Suprapubic skin (tissue), 4 donors: ENCODE results near the gene CACNG7. TPM values are rescaled to one million over a fixed set of nuclear protein-coding genes. Genes with fewer than 3 reads are reported as not detected.
"Not testable (repeated sequence)": the region's sequence is repeated elsewhere in the genome, so short reads cannot be mapped to it uniquely, and the experiment has no call there.

Experiments used
- DNase-seq, 2 donors: peaks; one replicate each; pipeline ENCODE4 v3.0.0-alpha.2; 2019; ENCODE audit warnings: low spot score in 2 of 2
- H3K27ac ChIP-seq: fragments of 200-600 bp; sonication (generic); one replicate; pipeline ENCODE4 v1.5.1; 2019
- H3K27me3 ChIP-seq: fragments of 200-600 bp; sonication (generic); one replicate; pipeline ENCODE4 v1.5.1; 2019
- H3K36me3 ChIP-seq: fragments of 200-600 bp; sonication (generic); one replicate; pipeline ENCODE4 v1.5.1; 2019
- H3K4me1 ChIP-seq: fragments of 200-600 bp; sonication (generic); one replicate; pipeline ENCODE4 v1.5.1; 2019
- H3K4me3 ChIP-seq: fragments of 200-600 bp; sonication (generic); one replicate; pipeline ENCODE4 v1.5.1; 2019; ENCODE audit warnings: mild to moderate bottlenecking
- H3K9me3 ChIP-seq: fragments of 200-600 bp; sonication (generic); one replicate; pipeline ENCODE4 v1.5.1; 2019
- EP300 ChIP-seq: sonication (generic); formaldehyde crosslinking; IDR thresholded peaks from one replicate; pipeline ENCODE4 v1.6.1; 2017; ENCODE audit warnings: antibody characterized with exemption
- POLR2A ChIP-seq, 2 donors: fragments of 450-650 bp; IDR thresholded peaks; one replicate each; pipeline ENCODE4 v1.6.1; 2017; ENCODE audit warnings: antibody characterized with exemption in 2 of 2, mild to moderate bottlenecking in 2 of 2, moderate library complexity in 2 of 2
- POLR2AphosphoS5 ChIP-seq, 3 donors: sonication (generic); formaldehyde crosslinking; IDR thresholded peaks; one replicate each; pipeline ENCODE4 v1.6.1; 2017; ENCODE audit warnings: antibody characterized with exemption in 3 of 3
- WGBS: methylation state at CpG from one replicate; pipeline ENCODE4 v1.1.5; 2018; 5-methylcytosine and 5-hydroxymethylcytosine counted together
- total RNA-seq, 4 donors: library from RNA; depleted of rRNA; stranded (reverse); fragments of >200 nt; gene quantifications; one replicate each; pipeline ENCODE4 v1.1.0, GENCODE V29; 2016
- TF ChIP-seq, protein P1 (sequence below), 2 donors: fragments of 200-600 bp in 1 of 2; fragments of 450-650 bp in 1 of 2; sonication (generic) in 1 of 2; IDR thresholded peaks; one replicate each; pipeline ENCODE4 v1.5.1; 2016 to 2019; ENCODE audit warnings: antibody characterized with exemption in 2 of 2, mild to moderate bottlenecking in 1 of 2, moderate library complexity in 1 of 2

Gene CACNG7
- total RNA-seq, 4 donors from 2014 or later: not detected

DNA sequence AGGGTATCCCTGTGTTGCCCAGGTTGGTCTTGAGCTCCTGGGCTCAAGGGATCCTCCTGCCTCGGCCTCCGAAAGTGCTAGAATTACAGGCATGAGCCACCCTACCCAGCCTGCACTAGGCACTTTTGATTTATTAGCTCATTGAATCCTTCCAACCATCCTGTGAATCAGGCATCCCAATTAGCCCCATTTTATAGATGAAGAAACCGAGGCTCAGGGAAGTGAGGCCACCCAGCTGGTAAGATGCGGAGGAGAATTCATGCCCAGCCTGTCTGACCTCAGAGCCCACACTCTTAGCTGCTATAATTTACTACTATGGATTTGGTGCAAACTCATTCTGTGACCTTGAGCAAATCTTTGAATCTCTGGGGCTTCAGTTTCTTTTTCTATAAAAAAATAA is 35.9 kb downstream of the CACNG7 start:
- 88% methylated on average over 4 of the region's 4 CpGs for WGBS
- DNase-seq: no peak
- no peak for TF ChIP-seq EP300
- TF ChIP-seq POLR2AphosphoS5 (IDR thresholded peaks at IDR 0.05): no peak
- TF ChIP-seq, protein P1, sequence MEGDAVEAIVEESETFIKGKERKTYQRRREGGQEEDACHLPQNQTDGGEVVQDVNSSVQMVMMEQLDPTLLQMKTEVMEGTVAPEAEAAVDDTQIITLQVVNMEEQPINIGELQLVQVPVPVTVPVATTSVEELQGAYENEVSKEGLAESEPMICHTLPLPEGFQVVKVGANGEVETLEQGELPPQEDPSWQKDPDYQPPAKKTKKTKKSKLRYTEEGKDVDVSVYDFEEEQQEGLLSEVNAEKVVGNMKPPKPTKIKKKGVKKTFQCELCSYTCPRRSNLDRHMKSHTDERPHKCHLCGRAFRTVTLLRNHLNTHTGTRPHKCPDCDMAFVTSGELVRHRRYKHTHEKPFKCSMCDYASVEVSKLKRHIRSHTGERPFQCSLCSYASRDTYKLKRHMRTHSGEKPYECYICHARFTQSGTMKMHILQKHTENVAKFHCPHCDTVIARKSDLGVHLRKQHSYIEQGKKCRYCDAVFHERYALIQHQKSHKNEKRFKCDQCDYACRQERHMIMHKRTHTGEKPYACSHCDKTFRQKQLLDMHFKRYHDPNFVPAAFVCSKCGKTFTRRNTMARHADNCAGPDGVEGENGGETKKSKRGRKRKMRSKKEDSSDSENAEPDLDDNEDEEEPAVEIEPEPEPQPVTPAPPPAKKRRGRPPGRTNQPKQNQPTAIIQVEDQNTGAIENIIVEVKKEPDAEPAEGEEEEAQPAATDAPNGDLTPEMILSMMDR (IDR thresholded peaks at IDR 0.05): no peak
- no peak for TF ChIP-seq POLR2A (IDR thresholded peaks at IDR 0.05)
- Histone ChIP-seq H3K27me3 (peaks cover 62% of the 10 kb centered on the region), H3K4me1 (no peaks in the 10 kb centered on the region), H3K4me3 (no peak overlapping the region), H3K36me3 (no peaks in the 10 kb centered on the region), H3K9me3 (no peaks in the 10 kb centered on the region), H3K27ac (no peak overlapping the region)

DNA sequence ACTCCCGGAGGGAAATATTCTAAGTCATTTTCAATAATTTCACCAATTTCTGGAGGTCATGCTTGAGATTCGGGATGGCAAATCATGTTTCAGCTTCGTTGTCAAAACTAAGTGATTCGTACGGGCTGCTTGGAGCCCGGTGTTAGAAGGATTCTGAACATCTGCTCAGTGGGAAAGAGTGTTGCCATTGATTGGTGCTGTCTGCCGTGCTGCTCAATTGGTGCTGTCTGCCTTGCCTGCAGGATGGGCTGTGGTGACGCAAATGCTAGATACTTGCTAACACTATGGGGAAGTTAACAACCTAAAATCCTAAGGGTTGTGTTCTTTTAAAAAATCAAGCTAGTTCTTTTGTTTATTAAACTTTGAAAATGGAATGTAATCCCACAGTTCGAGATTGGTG is 36.4 kb downstream of the CACNG7 start:
- Histone ChIP-seq H3K4me1 (no peaks in the 10 kb centered on the region), H3K9me3 (no peaks in the 10 kb centered on the region), H3K27ac (no peak overlapping the region), H3K27me3 (peaks cover 61% of the 10 kb centered on the region), H3K4me3 (no peak overlapping the region), H3K36me3 (no peaks in the 10 kb centered on the region)
- DNase-seq: no peak
- 50% methylated on average over 8 of the region's 9 CpGs for WGBS
- TF ChIP-seq EP300 (no peak), POLR2A (IDR thresholded peaks at IDR 0.05) (no peak), POLR2AphosphoS5 (IDR thresholded peaks at IDR 0.05) (no peak)
- TF ChIP-seq, protein P1 (IDR thresholded peaks at IDR 0.05): no peak

DNA sequence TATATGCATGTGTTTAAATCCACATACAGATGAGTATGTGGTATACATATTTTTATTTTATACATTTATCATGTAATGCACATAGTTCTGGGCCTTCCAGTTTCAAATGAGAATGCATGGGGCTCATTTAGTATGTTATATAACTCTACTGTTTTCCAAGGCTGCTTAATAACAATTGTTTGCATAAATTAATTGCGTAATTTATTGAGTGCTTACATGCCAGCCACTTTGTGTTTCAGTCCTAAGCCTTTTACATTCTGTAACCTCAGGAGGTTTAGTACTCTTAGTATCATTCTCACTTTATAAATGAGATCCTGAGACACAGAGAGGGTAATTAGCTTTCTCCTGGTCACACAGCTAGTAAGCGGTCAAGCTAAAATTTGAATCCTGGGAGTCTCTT is 36.9 kb downstream of the CACNG7 start:
- Histone ChIP-seq H3K27me3 (peaks cover 58% of the 10 kb centered on the region), H3K27ac (no peak overlapping the region), H3K9me3 (no peaks in the 10 kb centered on the region), H3K4me3 (no peak overlapping the region), H3K36me3 (no peaks in the 10 kb centered on the region), H3K4me1 (no peaks in the 10 kb centered on the region)
- no peak for DNase-seq
- 98% methylated on average over 2 of the region's 2 CpGs for WGBS
- TF ChIP-seq, protein P1 (IDR thresholded peaks at IDR 0.05): no peak
- TF ChIP-seq EP300 (no peak), POLR2A (IDR thresholded peaks at IDR 0.05) (no peak), POLR2AphosphoS5 (IDR thresholded peaks at IDR 0.05) (no peak)

DNA sequence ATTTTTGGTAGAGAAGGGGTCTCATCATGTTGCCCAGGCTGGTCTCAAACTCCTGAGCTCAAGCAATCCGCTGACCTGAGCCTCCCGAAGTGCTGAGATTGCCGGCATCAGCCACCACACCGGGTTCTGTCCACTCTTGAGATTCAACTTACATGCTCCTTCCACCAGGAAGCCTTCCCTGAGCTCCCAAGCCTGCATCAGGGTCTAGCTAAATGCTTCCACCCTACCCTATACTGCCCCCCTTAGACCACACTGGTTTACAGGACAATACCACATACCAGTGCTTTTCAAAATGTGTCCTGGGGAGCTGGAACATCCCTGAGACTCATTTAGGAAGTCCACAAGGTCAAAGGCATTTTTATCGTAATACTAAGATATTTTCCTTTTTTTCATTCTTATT is 38.5 kb downstream of the CACNG7 start:
- 73% methylated on average over 5 of the region's 5 CpGs for WGBS
- peaks cover 51% of the 10 kb centered on the region for H3K27me3 ChIP-seq
- DNase-seq: no peak
- H3K4me3 ChIP-seq: no peak overlapping the region
- no peaks in the 10 kb centered on the region for H3K9me3 ChIP-seq
- TF ChIP-seq POLR2AphosphoS5 (IDR thresholded peaks at IDR 0.05): no peak
- TF ChIP-seq POLR2A (IDR thresholded peaks at IDR 0.05): no peak
- TF ChIP-seq EP300: no peak
- TF ChIP-seq, protein P1 (IDR thresholded peaks at IDR 0.05): no peak
- H3K27ac ChIP-seq: no peak overlapping the region
- no peaks in the 10 kb centered on the region for H3K4me1 ChIP-seq
- H3K36me3 ChIP-seq: no peaks in the 10 kb centered on the region

DNA sequence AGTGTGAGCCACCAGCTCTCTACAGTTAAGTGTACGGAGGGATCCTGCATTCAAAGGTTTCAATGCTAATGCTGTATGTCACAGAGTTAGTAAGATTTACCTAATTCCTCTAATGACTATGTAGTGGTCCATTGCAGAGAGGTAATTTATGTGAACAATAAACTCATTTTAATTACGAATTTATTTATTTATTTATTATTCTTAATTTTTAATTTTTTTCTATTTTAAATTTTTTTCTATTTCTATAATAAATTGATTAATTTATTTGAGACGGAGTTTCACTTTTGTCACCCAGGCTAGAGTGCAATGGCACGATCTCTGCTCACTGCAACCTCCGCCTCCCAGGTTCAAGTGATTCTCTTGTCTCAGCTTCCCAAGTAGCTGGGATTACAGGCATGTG is 39.5 kb downstream of the CACNG7 start:
- H3K4me1 ChIP-seq, DNase-seq, H3K4me3 ChIP-seq, H3K27ac ChIP-seq, H3K9me3 ChIP-seq, H3K36me3 ChIP-seq: not testable (repeated sequence)
- H3K27me3 ChIP-seq: peaks cover 47% of the 10 kb centered on the region
- WGBS: 82% methylated on average over 5 of the region's 5 CpGs

DNA sequence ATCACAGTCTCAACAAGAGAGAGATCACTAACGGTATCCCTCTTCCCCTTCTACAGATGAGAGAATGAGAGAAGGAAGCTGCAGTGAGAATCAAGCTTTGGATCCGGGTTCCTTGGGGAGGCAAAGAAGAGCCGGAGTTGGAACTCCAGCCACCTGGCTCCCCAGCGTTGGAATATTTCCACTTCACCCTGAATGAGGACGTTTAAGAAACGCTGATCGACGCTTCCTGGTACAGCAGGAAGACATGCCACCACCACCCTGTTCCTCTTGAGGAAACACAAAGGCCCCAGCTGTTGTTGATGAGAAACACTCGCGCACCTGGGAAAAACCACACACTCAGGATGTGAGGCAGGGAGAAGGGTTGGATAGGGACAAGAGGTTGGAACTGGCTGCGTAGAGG is 42.4 kb downstream of the CACNG7 start:
- Histone ChIP-seq H3K9me3 (no peaks in the 10 kb centered on the region), H3K4me3 (no peak overlapping the region), H3K27ac (no peak overlapping the region), H3K27me3 (peaks cover 58% of the 10 kb centered on the region), H3K4me1 (no peaks in the 10 kb centered on the region), H3K36me3 (no peaks in the 10 kb centered on the region)
- no peak for TF ChIP-seq POLR2AphosphoS5 (IDR thresholded peaks at IDR 0.05)
- TF ChIP-seq, protein P1 (IDR thresholded peaks at IDR 0.05): no peak
- no peak for TF ChIP-seq POLR2A (IDR thresholded peaks at IDR 0.05)
- no peak for TF ChIP-seq EP300
- DNase-seq: no peak
- WGBS: 47% methylated on average over 11 of the region's 11 CpGs
